ENCODE data around the gene SETSIP.

SETSIP gene

GRCh38 chr1:92045766-92046495 is 29.3 kb downstream of the SETSIP start:
- H3K4me2 ChIP-seq (ENCODE audit: low read depth, low read length): no peak overlapping the region
- H3K27ac ChIP-seq (ENCODE audit: low read length): no peak overlapping the region
- H3K9ac ChIP-seq (ENCODE audit: low read length): no peak overlapping the region

GRCh38 chr1:92043621-92044020 is 31.6 kb downstream of the SETSIP start:
- H3K9ac ChIP-seq (ENCODE audit: low read length): no peak overlapping the region
- no peaks in the 10 kb centered on the region for H4K20me1 ChIP-seq (ENCODE audit: insufficient read depth, low read length)
- no peak for DNase-seq
- H3K4me2 ChIP-seq (ENCODE audit: low read depth, low read length): no peak overlapping the region
- TF ChIP-seq EZH2phosphoT487 (IDR thresholded peaks at IDR 0.05; ENCODE audit: low read length) (no peak), CTCF (IDR thresholded peaks at IDR 0.05; ENCODE audit: low read length) (no peak), EZH2 (optimal IDR thresholded peaks at IDR 0.05; ENCODE audit: low read depth, low read length) (no peak)
- no peak overlapping the region for H3K4me3 ChIP-seq (ENCODE audit: low read length)
- no peaks in the 10 kb centered on the region for H3K36me3 ChIP-seq (replicated peaks; ENCODE audit: insufficient read depth, low read length)
- no peaks in the 10 kb centered on the region for H3K27me3 ChIP-seq (replicated peaks; ENCODE audit: insufficient read depth, low read length)
- no peak overlapping the region for H3K27ac ChIP-seq (ENCODE audit: low read length)
- H3K79me2 ChIP-seq (ENCODE audit: low read length): no peaks in the 10 kb centered on the region
- no peaks in the 10 kb centered on the region for H3K4me1 ChIP-seq (ENCODE audit: low read length)
- H3K9me2 ChIP-seq (replicated peaks; ENCODE audit: insufficient read depth, low read length): no peaks in the 10 kb centered on the region
- H3K9me3 ChIP-seq (replicated peaks; ENCODE audit: insufficient read depth, low read length): no peaks in the 10 kb centered on the region
- no peaks in the 10 kb centered on the region for H3F3A ChIP-seq (ENCODE audit: insufficient read depth, low read length)
- H2AFZ ChIP-seq (ENCODE audit: low read length): no peak overlapping the region

More at GRCh38 chr1:92045766-92046495, 29.3 kb downstream of the SETSIP start:
- no peaks in the 10 kb centered on the region for H3K9me3 ChIP-seq (replicated peaks; ENCODE audit: insufficient read depth, low read length)
- H4K20me1 ChIP-seq (ENCODE audit: insufficient read depth, low read length): no peaks in the 10 kb centered on the region
- TF ChIP-seq EZH2phosphoT487 (IDR thresholded peaks at IDR 0.05; ENCODE audit: low read length) (no peak), CTCF (IDR thresholded peaks at IDR 0.05; ENCODE audit: low read length) (no peak), EZH2 (optimal IDR thresholded peaks at IDR 0.05; ENCODE audit: low read depth, low read length) (no peak)
- no peaks in the 10 kb centered on the region for H3K9me2 ChIP-seq (replicated peaks; ENCODE audit: insufficient read depth, low read length)
- H2AFZ ChIP-seq (ENCODE audit: low read length): no peak overlapping the region
- H3F3A ChIP-seq (ENCODE audit: insufficient read depth, low read length): no peaks in the 10 kb centered on the region
- H3K27me3 ChIP-seq (replicated peaks; ENCODE audit: insufficient read depth, low read length): no peaks in the 10 kb centered on the region
- no peaks in the 10 kb centered on the region for H3K79me2 ChIP-seq (ENCODE audit: low read length)
- no peak overlapping the region for H3K4me3 ChIP-seq (ENCODE audit: low read length)
- no peaks in the 10 kb centered on the region for H3K4me1 ChIP-seq (ENCODE audit: low read length)
- H3K36me3 ChIP-seq (replicated peaks; ENCODE audit: insufficient read depth, low read length): no peaks in the 10 kb centered on the region
- no peak for DNase-seq

- Histone ChIP-seq H4K20me1 (ENCODE audit: insufficient read depth, low read length) (no peaks in the 10 kb centered on the region), H3K27me3 (replicated peaks; ENCODE audit: insufficient read depth, low read length) (no peaks in the 10 kb centered on the region)
- no peak for DNase-seq
Observed at GRCh38 chr1:92040971-92041370, 34.2 kb downstream of the SETSIP start.

More at GRCh38 chr1:92040971-92041370, 34.2 kb downstream of the SETSIP start:
- TF ChIP-seq EZH2phosphoT487 (IDR thresholded peaks at IDR 0.05; ENCODE audit: low read length) (no peak), CTCF (IDR thresholded peaks at IDR 0.05; ENCODE audit: low read length) (no peak), EZH2 (optimal IDR thresholded peaks at IDR 0.05; ENCODE audit: low read depth, low read length) (no peak)
- Histone ChIP-seq H3K79me2 (ENCODE audit: low read length) (no peaks in the 10 kb centered on the region), H3K9ac (ENCODE audit: low read length) (no peak overlapping the region), H3K9me2 (replicated peaks; ENCODE audit: insufficient read depth, low read length) (no peaks in the 10 kb centered on the region), H3K27ac (ENCODE audit: low read length) (no peak overlapping the region), H3K9me3 (replicated peaks; ENCODE audit: insufficient read depth, low read length) (no peaks in the 10 kb centered on the region), H2AFZ (ENCODE audit: low read length) (no peak overlapping the region), H3K4me3 (ENCODE audit: low read length) (no peak overlapping the region), H3K4me2 (ENCODE audit: low read depth, low read length) (no peak overlapping the region), H3K4me1 (ENCODE audit: low read length) (no peaks in the 10 kb centered on the region), H3F3A (ENCODE audit: insufficient read depth, low read length) (no peaks in the 10 kb centered on the region), H3K36me3 (replicated peaks; ENCODE audit: insufficient read depth, low read length) (no peaks in the 10 kb centered on the region)

All from MM.1S (cell line).